ENCODE measurements around the gene LRRK1. TPM values are rescaled to one million over a fixed set of nuclear protein-coding genes. Genes with fewer than 3 reads are reported as not detected.

LRRK1 gene
- total and polyA plus RNA-seq, 2 of the 4 experiments (the other 2 are of a cell fraction) = 3.0 to 5.8 TPM

GRCh38 chr15:101058735-101059134 lies 139.6 kb downstream of the LRRK1 start:
- H3K4me1 ChIP-seq (ENCODE audit: control insufficient read depth, insufficient read depth, low read length) = no peaks in the 10 kb centered on the region
- H3K56ac ChIP-seq (ENCODE audit: extremely low read depth, insufficient read depth, low read length) = no peak overlapping the region
- intact Hi-C loops (cut with micrococcal nuclease) (no loop called here), in situ Hi-C loops (cut with MboI; ENCODE audit: low sequenced_read_pairs) (no loop called here), dilution Hi-C loops (cut with HindIII; ENCODE audit: low sequenced_read_pairs, unreplicated experiment) (no loop called here)
- H3K9me3 ChIP-seq (ENCODE audit: control insufficient read depth, insufficient read depth, low read length) = no peaks in the 10 kb centered on the region
- POLR2A ChIA-PET (ENCODE audit: unreplicated experiment) = no interaction called here
- H2BK15ac ChIP-seq (ENCODE audit: low read depth, low read length) = no peak overlapping the region
- H3K4me2 ChIP-seq (ENCODE audit: low read depth, low read length) = no peak overlapping the region
- H3K14ac ChIP-seq (replicated peaks; ENCODE audit: low read depth, low read length) = no peak overlapping the region
- H2BK20ac ChIP-seq (ENCODE audit: low read depth, low read length) = no peak overlapping the region
- no peaks in the 10 kb centered on the region for H3K79me1 ChIP-seq (ENCODE audit: low read depth in 1 of 2, low read length in 2 of 2)
- no peak overlapping the region for H2BK120ac ChIP-seq (ENCODE audit: low read depth, low read length)
- H4K91ac ChIP-seq (ENCODE audit: insufficient read depth, low read depth, low read length) = no peak overlapping the region
- BruUV-seq (replicated peaks) = no TSS peak
- ATAC-seq (ENCODE audit: low read depth) (no peak), DNase-seq (no peak)
- H4K20me1 ChIP-seq (ENCODE audit: insufficient read depth, low read length) = no peaks in the 10 kb centered on the region
- no peak overlapping the region for H3K23ac ChIP-seq (ENCODE audit: low read depth, low read length)
- no peak overlapping the region for H4K5ac ChIP-seq (ENCODE audit: low read depth, low read length)
- H3K36me3 ChIP-seq (ENCODE audit: control insufficient read depth, insufficient read depth, low read length) = peaks cover 48% of the 10 kb centered on the region
- CTCF ChIA-PET = no interaction called here
- WGBS, 2 experiments (ENCODE audit: extremely low coverage in 2 of 2, insufficient read length in 1 of 2) = 97% methylated on average over 4 of the region's 12 CpGs; no CpG with 5 or more reads in 1 of the 2 experiments
- H3K4me3 ChIP-seq (ENCODE audit: insufficient read depth, low read depth, low read length) = no peak overlapping the region
- no peak overlapping the region for H2AK9ac ChIP-seq (replicated peaks; ENCODE audit: low read depth, low read length, poor library complexity)
- no peak overlapping the region for H3K18ac ChIP-seq (ENCODE audit: low read depth, low read length)
- H3K4ac ChIP-seq (ENCODE audit: low read depth, low read length) = no peak overlapping the region
- no peak overlapping the region for H3K9ac ChIP-seq (ENCODE audit: low read depth, low read length)
- H3K27ac ChIP-seq (ENCODE audit: insufficient read depth, low read length) = no peak overlapping the region
- no peak overlapping the region for H2AK5ac ChIP-seq (ENCODE audit: low read depth, low read length)
- TF ChIP-seq BHLHE40 (IDR thresholded peaks at IDR 0.05; ENCODE audit: low read depth, low read length) (no peak), RFX5 (IDR thresholded peaks at IDR 0.05; ENCODE audit: low read depth, low read length) (no peak)
- no peaks in the 10 kb centered on the region for H3K27me3 ChIP-seq (ENCODE audit: control insufficient read depth, insufficient read depth, low read length)
- H3K9me1 ChIP-seq (ENCODE audit: insufficient read depth, low read length) = peaks cover 3% of the 10 kb centered on the region; the same call in 1 of the 2 replicates
- no peak overlapping the region for H4K8ac ChIP-seq (ENCODE audit: low read depth in 2 of 2, low read length in 2 of 2)
- no peak overlapping the region for H2AFZ ChIP-seq (replicated peaks; ENCODE audit: low read length, poor library complexity)
- no peak overlapping the region for H2BK5ac ChIP-seq (ENCODE audit: low read depth, low read length, poor library complexity, severe bottlenecking)
